GM23248 (cell line): ENCODE results near the gene SLC25A21.

Experiments
- EZH2 ChIP-seq: fragments of 200-600 bp; sonication (generic); IDR thresholded peaks from 2 replicates; pipeline ENCODE4 v1.6.1; 2018; ENCODE audit warnings: antibody characterized with exemption, mild to moderate bottlenecking; ENCODE audit not compliant: insufficient read depth, poor library complexity, severe bottlenecking
- EZH2phosphoT487 ChIP-seq: fragments of 200-600 bp; sonication (generic); IDR thresholded peaks from 2 replicates; pipeline ENCODE4 v1.6.1; 2018; ENCODE audit warnings: antibody characterized with exemption, moderate library complexity, mild to moderate bottlenecking, low read depth; ENCODE audit not compliant: insufficient read depth

GRCh38 chr14:37181441-37181840 lies 9.0 kb upstream of the SLC25A21 start:
- TF ChIP-seq EZH2 = no peak
- no peak for TF ChIP-seq EZH2phosphoT487
